NCI-H460 (cell line): Measurements from ENCODE around the gene MEAF6. TPM values are rescaled to one million over a fixed set of nuclear protein-coding genes. Genes with fewer than 3 reads are reported as not detected.

Experiments
- DNase-seq: peaks from one replicate; pipeline ENCODE4 v3.0.0-alpha.2; 2016; ENCODE audit warnings: low read depth; ENCODE audit errors: extremely low read depth
- total RNA-seq: library from RNA; depleted of rRNA; stranded (reverse); fragments of >200 nt; shearing (Covaris generic); gene quantifications from 2 replicates; pipeline ENCODE4 v1.2.3, GENCODE V29; 2014

The MEAF6 gene
- total RNA-seq, 1 experiment from 2014 or later, result 95.0 TPM

DNA sequence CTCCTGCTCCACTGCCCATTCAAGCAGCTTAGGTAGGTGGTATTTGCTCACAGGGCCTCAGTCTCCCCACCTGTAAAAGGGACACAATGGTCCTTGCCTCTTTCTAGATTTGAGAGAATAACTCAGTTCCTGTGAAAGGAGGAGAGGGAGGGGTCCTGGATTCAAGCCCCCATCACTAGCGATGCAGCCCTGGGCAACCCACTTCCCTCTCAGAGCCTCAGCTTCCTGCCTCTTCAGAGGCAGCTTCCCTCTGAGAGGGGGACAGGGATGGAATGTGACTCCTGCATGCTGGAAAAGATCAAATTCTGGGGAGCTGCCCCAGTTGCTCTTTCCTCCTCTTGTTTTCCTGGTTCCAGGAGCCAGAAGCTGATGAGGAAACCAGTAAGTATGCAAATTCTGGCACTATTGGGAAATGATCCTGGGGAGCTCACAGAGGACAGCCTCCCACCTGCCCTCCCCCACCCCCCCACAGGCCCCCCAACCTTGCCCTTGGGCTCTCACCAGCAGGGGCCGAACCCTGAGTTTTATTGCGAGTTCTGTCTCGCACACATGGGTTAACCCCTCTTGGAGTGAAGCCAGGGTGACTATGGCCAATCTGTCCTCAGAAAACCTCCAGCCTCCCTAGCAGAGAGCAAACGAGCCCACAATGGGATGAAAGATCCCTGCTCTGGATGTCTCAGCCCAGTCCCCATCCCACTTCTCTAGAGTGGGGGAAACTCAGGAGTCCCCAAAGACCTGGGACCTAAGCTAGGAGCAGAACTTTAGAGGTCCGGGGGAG, 28.5 kb downstream of the MEAF6 start:
- no peak for DNase-seq

DNA sequence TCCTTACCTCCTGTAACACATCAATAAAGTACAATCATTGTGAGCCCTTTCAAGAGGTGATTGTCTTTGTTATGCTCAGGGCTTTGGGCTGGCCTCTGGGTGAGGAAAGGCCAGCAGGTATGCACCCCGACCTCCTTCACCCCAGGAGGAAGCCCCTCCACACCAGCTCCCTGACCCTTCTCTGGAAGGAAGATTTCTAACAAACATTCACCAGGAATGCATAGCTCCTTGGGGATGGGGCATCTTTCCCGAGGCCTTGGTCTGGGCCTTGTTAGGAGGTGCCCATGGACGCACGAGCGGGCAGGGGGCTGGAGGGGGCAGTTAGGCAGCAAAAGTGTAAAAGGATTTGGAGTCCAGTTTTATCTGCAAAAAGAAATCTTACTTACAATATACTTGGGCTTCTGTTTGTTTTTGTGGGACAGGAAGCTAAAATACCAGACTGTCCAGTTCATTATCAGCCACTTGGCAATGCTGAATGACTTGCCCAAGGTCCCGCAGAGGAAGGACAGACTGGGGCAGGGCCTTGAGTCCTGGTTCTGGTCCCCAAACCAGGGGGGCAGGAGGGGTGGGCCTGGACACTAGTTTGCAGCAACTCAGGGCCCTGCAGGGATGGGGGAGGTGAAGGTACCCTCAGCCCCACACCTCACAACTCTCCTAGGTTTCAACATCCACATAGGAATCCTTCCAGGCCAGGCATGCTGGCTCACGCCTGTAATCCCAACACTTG, 30.1 kb downstream of the MEAF6 start:
- DNase-seq, result no peak

DNA sequence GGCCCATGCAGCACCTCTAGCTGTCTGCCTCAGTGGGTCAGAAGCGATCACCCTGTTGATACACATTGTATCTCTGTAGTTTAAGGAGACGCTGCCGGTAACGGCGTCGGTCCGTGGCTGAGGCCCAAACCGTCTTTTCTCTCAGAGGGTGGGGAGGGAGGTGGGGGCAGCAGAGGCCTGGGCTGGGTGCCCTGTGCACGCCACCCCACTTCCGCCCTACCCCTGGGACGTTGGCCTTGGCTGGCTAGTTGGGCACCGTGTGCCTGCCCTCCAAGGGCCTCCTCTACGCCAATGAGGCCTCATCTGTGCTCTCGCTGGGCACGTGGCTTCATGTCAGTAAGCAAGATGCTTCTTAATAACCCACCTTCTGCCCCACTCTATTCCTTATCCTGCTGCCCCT, 30.8 kb downstream of the MEAF6 start:
- DNase-seq, result no peak

- DNase-seq, result no peak
These were observed 31.5 kb downstream of the MEAF6 start for GRCh38 chr1:37482796-37483744.

GRCh38 chr1:37482004-37482785, 32.4 kb downstream of the MEAF6 start:
- DNase-seq, result no peak

DNA sequence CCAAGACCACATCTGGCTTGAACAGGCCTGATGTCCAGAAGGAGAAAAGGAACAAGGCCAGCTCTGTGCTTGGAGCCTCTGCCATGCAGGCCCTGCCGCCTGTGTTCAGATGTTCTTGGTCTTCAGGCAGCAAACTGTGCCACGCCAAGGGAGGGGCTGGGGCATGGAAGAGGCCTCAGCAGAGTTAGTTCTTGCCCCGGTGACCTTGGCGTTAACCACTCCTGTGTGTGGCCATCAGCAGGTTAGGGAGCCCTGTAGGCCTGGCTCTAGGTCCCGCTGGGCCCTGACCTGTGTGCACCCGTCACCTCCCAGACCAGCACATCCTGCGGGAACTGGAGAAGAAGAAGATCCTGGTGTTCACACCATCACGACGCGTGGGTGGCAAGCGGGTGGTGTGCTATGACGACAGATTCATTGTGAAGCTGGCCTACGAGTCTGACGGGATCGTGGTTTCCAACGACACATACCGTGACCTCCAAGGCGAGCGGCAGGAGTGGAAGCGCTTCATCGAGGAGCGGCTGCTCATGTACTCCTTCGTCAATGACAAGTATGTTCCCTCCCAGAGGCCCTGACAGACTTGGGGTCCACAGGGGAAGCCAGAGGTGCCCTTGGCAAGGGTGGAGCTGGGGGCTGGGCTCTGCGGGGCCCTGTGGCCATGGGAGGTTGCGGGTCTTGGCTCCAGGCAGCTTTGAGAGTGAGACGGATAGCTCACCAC, 33.1 kb downstream of the MEAF6 start:
- no peak for DNase-seq

GRCh38 chr1:37480581-37481288, 33.8 kb downstream of the MEAF6 start:
- no peak for DNase-seq

DNA sequence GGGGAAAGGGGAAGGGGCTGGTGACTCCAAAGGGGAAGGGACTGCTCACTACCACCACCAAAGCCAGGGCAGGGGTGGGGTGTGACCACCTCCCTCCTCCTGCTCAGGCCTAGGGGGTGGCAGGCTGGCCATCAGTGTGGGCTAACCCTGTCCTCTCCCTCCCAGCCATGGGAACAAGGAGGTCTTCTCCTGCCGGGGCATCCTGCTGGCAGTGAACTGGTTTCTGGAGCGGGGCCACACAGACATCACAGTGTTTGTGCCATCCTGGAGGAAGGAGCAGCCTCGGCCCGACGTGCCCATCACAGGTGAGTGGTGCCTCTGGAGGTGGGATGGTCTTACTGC, 34.5 kb downstream of the MEAF6 start:
- no peak for DNase-seq

GRCh38 chr1:37479255-37480124, 35.1 kb downstream of the MEAF6 start:
- DNase-seq, result no peak

DNA sequence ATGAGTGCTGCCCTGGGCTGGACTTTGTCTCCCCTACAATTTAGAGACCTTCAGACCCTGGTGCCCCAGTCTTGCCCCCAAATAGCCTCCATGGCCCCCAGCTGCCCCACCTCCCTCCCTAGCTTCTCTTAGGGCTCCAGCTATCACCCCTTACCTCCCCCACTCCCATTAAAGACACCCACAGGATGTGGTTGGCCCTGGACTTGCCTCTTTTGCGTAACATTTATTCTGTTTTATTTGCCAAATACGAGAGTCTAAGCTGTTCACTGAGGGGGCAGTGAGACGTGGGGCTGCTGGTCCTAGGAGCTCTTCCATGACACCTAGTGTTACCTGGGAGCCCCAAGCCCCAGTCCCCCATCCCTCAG, 35.7 kb downstream of the MEAF6 start:
- DNase-seq, result no peak

DNA sequence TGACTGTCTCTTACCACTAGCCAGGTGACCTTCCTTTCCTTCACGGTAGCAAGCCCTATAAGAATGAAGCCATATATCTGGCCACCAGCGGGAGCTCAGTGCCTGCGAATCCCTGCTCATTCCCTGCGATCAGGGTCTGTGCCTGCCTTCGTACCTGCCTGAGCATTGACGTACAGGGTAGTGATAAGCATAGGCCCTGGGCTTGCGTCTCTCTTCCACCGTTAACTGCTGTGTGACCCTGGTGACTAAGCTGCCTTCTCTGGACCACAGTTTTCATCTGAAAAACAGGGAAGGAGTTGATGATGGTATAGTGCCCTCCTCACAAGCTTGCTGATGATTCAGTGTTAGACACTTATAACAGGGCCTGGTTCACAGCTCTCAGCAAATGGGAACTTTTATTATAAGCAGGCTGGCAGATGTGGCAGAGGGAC, 36.1 kb downstream of the MEAF6 start:
- DNase-seq, result no peak

DNA sequence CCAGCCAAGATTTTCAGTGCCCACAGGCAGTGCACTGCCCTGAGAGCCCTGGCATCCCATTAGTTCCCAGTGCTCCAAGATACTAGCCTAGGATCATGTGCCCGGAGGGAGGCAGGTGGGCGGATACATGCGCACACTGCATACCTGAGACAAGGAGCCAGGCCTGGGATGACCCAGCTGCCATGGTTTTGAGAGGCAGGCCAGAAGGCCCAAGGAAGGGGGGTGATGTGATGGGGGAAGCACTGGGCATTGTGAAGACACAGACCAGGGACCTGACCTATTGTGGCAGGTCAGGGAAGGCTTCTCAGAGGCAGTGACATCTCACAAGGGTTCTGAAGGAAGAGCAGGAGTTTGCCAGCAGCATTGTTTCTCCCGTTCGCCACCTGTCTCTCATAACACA, 36.6 kb downstream of the MEAF6 start:
- no peak for DNase-seq

- DNase-seq, result no peak
These were observed 37.2 kb downstream of the MEAF6 start for GRCh38 chr1:37477198-37477931.

- no peak for DNase-seq
These were observed 37.9 kb downstream of the MEAF6 start for GRCh38 chr1:37476460-37477197.

GRCh38 chr1:37476087-37476452, 38.5 kb downstream of the MEAF6 start:
- DNase-seq, result no peak

DNA sequence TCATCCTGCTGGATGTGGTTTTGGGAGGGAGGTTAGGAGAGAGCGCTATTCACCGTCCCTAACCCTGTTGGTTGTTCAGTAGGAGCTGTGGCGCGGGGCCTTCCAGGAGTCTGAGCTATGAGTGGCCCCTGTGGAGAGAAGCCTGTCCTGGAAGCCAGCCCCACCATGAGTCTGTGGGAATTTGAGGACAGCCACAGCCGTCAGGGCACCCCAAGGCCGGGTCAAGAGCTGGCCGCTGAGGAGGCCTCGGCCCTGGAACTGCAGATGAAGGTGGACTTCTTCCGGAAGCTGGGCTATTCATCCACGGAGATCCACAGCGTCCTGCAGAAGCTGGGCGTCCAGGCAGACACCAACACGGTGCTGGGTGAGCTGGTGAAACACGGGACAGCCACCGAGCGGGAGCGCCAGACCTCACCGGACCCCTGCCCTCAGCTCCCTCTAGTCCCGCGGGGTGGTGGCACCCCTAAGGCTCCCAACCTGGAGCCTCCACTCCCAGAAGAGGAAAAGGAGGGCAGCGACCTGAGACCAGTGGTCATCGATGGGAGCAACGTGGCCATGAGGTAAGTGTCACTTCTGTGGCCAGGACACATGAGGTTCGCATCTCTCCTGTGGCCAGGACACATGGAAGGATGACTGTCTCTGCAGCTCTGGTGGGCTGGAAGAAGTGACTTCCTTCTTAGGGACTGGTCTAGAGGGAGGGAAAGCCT, 39.0 kb downstream of the MEAF6 start:
- DNase-seq, result no peak
